ENCODE data around the gene DDIAS. TPM values are rescaled to one million over a fixed set of nuclear protein-coding genes. Genes with fewer than 3 reads are reported as not detected.
A peak's percentile ranks its signal among the peaks of the same experiment; 100 is the strongest.

Gene DDIAS
- total RNA-seq, 1 donor, result 14.3 TPM

DNA sequence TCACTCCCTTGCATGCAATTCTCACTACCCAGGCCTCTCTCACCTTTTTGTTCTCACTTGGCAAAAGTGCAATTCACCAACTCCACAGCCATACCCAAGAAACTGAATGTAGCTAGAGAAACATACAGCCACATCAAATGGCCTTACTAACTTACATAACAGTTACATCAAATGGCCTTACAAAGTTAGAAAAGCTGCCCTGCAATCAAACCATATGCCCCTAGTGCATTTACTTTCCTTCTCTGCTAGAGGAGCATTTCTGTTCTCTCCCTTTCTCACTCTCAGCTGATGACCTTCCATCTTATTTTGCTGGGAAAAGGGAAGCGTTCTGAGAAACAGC is 11.6 kb upstream of the DDIAS start:
- no peak overlapping the region for H3K4me3 ChIP-seq (ENCODE audit: low read depth, low read length)
- DNase-seq (ENCODE audit: low read depth), result peak; percentile 7
- TF ChIP-seq, protein P1, sequence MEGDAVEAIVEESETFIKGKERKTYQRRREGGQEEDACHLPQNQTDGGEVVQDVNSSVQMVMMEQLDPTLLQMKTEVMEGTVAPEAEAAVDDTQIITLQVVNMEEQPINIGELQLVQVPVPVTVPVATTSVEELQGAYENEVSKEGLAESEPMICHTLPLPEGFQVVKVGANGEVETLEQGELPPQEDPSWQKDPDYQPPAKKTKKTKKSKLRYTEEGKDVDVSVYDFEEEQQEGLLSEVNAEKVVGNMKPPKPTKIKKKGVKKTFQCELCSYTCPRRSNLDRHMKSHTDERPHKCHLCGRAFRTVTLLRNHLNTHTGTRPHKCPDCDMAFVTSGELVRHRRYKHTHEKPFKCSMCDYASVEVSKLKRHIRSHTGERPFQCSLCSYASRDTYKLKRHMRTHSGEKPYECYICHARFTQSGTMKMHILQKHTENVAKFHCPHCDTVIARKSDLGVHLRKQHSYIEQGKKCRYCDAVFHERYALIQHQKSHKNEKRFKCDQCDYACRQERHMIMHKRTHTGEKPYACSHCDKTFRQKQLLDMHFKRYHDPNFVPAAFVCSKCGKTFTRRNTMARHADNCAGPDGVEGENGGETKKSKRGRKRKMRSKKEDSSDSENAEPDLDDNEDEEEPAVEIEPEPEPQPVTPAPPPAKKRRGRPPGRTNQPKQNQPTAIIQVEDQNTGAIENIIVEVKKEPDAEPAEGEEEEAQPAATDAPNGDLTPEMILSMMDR (IDR thresholded peaks at IDR 0.05; ENCODE audit: insufficient read depth, low read length), result no peak

DNA sequence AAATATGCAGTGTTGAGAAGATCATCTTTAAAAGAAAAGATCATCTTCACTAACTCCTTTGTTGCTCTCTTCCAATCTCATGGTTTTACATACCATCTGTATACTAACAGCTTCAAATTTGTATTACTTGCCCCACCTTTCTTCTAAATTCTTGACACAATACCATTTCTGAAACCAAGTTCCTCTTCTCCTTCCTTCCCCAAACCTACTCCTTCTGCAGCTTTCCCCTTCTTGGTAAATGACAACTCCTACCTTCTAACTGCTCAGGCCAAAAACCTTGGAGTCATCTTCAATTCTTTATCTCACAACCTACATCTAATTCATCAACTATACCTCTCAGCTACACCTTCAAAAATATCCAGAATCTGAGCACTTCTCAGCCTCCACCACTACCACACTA is 10.6 kb upstream of the DDIAS start:
- TF ChIP-seq, protein P1 (IDR thresholded peaks at IDR 0.05; ENCODE audit: insufficient read depth, low read length), result no peak
- no peak for DNase-seq (ENCODE audit: low read depth)
- H3K4me3 ChIP-seq (ENCODE audit: low read depth, low read length), result no peak overlapping the region

DNA sequence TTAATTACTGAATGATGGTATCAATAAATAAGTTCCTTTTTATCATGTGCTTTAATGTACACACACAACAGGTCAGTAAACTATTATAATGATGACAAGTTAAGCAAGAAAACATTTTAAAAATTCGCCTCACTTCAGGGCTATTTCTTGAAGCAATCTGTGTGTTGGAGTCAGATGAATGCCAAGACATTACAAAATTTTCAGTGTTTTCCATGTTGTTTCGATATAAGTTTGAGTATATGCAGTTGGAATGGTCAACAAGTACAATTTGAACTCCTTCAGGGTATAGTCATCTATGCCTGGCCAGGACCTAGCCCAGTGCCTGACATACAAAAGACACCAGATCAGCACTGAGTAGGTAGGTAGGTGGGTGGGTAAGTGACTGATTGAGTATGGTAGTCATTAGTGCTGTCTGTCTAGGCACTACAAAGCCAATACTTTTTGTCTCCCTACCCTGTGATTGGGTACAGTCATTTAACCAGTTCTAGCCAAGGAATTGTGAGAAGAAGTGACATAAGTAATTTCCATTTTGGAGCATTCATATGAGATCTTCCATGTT is 8.8 kb upstream of the DDIAS start:
- H3K4me3 ChIP-seq (ENCODE audit: low read depth, low read length), result no peak overlapping the region
- no peak for DNase-seq (ENCODE audit: low read depth)
- TF ChIP-seq, protein P1 (IDR thresholded peaks at IDR 0.05; ENCODE audit: insufficient read depth, low read length), result no peak

DNA sequence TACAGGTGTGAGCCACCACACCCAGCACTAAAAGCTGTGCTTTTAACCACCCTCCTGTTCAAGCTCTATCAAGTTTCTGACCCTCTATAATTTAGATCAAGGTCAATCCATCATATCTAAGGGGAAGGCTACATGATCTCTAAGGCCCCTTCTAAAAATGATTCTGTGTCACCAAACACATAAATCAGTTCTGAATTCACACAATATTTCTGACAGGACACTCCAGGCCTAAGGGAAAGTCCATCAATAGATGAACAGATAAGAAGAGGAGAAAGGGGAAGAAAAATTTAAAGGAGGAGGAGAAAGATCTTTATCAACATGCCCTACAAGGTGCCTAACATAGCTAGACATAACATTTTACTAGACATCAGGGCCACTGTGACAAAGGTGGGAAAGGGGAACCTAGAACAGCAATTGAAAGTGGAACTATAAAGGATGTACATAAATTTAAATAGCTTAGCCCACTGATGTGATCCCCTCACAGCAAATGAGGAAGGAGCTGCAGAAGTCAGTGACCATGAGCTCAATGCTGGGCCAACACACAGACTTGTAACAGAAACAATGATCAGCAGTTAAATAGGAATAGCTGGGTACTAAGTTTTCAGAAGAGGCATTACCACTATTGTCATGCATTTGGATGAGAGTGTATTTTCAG is 6.0 kb upstream of the DDIAS start:
- no peak for DNase-seq (ENCODE audit: low read depth)
- H3K4me3 ChIP-seq (ENCODE audit: low read depth, low read length), result no peak overlapping the region
- TF ChIP-seq, protein P1 (IDR thresholded peaks at IDR 0.05; ENCODE audit: insufficient read depth, low read length), result no peak

DNA sequence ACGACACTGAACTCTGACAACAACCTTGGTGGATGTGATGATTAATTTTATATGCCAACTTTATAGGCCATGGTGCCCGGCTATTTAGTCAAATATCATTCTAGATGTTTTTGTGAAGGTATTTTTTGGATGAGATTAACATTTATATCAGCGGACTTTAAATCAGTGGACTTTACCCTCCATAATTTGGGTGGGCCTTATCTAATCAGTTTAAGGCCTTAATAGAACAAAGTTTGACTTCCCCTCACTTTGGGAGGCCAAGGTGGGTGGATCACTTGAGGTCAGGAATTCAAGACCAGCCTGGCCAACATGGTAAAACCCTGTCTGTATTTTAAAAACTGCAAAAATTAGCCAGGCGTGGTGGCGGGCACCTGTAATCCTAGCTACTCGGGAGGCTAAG is 5.4 kb upstream of the DDIAS start:
- DNase-seq (ENCODE audit: low read depth), result no peak
- H3K4me3 ChIP-seq (ENCODE audit: low read depth, low read length), result no peak overlapping the region
- TF ChIP-seq, protein P1 (IDR thresholded peaks at IDR 0.05; ENCODE audit: insufficient read depth, low read length), result no peak

DNA sequence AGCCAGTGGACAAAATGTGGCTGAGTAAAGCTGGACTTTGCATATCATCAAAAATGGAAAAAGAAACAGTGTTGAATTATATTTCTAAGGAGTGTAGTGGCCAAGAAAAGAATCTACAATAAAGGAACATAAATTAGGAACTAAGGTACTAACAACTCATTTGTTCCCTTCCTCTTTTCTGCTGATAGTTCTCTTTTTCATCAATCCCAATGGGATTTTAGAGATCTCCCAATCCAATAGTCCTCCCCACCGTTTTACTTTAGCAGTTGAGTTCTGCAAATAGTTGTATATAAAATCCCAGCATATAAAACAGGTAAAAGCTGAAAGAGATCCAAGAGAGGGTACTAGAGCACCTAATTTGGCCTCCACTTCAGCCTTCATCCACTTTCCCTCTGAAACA is 3.3 kb upstream of the DDIAS start:
- TF ChIP-seq, protein P1 (IDR thresholded peaks at IDR 0.05; ENCODE audit: insufficient read depth, low read length), result no peak
- H3K4me3 ChIP-seq (ENCODE audit: low read depth, low read length), result no peak overlapping the region
- no peak for DNase-seq (ENCODE audit: low read depth)

Data from fibroblast of the aortic adventitia (primary cell).